ENCODE measurements around the gene CEP57.

- TF ChIP-seq MXI1 (IDR thresholded peaks at IDR 0.05; ENCODE audit: borderline replicate concordance, low read depth, low read length): no peak
- no peak for TF ChIP-seq BHLHE40 (IDR thresholded peaks at IDR 0.05; ENCODE audit: low read depth, low read length)
- TF ChIP-seq CTCF (conservative IDR thresholded peaks at IDR 0.05; ENCODE audit: low read depth, low read length): no peak
- no peak for TF ChIP-seq POLR2A (IDR thresholded peaks at IDR 0.05; ENCODE audit: low read depth, low read length)
- TF ChIP-seq MAFK (IDR thresholded peaks at IDR 0.05; ENCODE audit: low read depth, low read length): no peak
- no peak for TF ChIP-seq CEBPB (IDR thresholded peaks at IDR 0.05; ENCODE audit: low read depth, low read length)
- no peak for TF ChIP-seq SMC3 (IDR thresholded peaks at IDR 0.05; ENCODE audit: low read depth, low read length)
Observed at GRCh38 chr11:95800438-95800837, 10.1 kb downstream of the CEP57 start.

All from IMR-90 (cell line).